IMR-90 (cell line): ENCODE results near the gene ALLC. TPM values are rescaled to one million over a fixed set of nuclear protein-coding genes. Genes with fewer than 3 reads are reported as not detected.

Experiments
- ATAC-seq: fragments of 200-7000 bp; cut with Tn5 transposase; 2 replicates; pipeline ENCODE4 v1.9.1; 2020; ENCODE audit warnings: low read depth, mild to moderate bottlenecking, moderate library complexity
- BruUV-seq: library from RNA; stranded (reverse); fragments of 400-500 nt; replicated peaks from 2 replicates; lab custom pipeline; 2021; lab: Mats Ljungman, UMichigan
- CTCF ChIA-PET: fragments of 300-600 bp; formaldehyde crosslinking; extraction: SDS; loops from one replicate; lab custom pipeline; 2021; ENCODE audit warnings: antibody characterized with exemption; lab: Yijun Ruan, JAX
- POLR2A ChIA-PET: fragments of 300-600 bp; sonication (Branson Sonifier 250); formaldehyde crosslinking; loops from one replicate; lab custom pipeline; 2022; ENCODE audit warnings: antibody characterized with exemption; ENCODE audit not compliant: unreplicated experiment; lab: Charles Lee
- DNase-seq: peaks from one replicate; pipeline ENCODE4 v3.0.0; 2013
- H2AFZ ChIP-seq: replicated peaks from 2 replicates; pipeline ENCODE3; 2013; ENCODE audit warnings: low read length, mild to moderate bottlenecking; ENCODE audit not compliant: poor library complexity
- H2AK5ac ChIP-seq: 2 replicates; pipeline ENCODE4 v1.6.1; 2013; ENCODE audit warnings: low read depth, low read length, inconsistent platforms
- H2AK9ac ChIP-seq: replicated peaks from 2 replicates; pipeline ENCODE3; 2013; ENCODE audit warnings: mild to moderate bottlenecking, low read depth, low read length, moderate library complexity; ENCODE audit not compliant: poor library complexity
- H2BK120ac ChIP-seq: 2 replicates; pipeline ENCODE4 v1.6.1; 2013; ENCODE audit warnings: low read depth, low read length, inconsistent platforms
- H2BK15ac ChIP-seq: 3 replicates; pipeline ENCODE4 v1.6.1; 2013; ENCODE audit warnings: low read depth, low read length, inconsistent platforms
- H2BK20ac ChIP-seq: 2 replicates; pipeline ENCODE4 v1.6.1; 2013; ENCODE audit warnings: low read depth, mild to moderate bottlenecking, inconsistent platforms, low read length, moderate library complexity
- H2BK5ac ChIP-seq: 2 replicates; pipeline ENCODE4 v1.6.1; 2013; ENCODE audit warnings: mild to moderate bottlenecking, low read depth, low read length, inconsistent platforms; ENCODE audit not compliant: poor library complexity, severe bottlenecking
- H3K14ac ChIP-seq: replicated peaks from 2 replicates; pipeline ENCODE4 v1.6.1; 2013; ENCODE audit warnings: low read depth, low read length, inconsistent platforms
- H3K18ac ChIP-seq: 2 replicates; pipeline ENCODE4 v1.6.1; 2013; ENCODE audit warnings: low read depth, low read length, control low read depth
- H3K23ac ChIP-seq: 2 replicates; pipeline ENCODE4 v1.6.1; 2013; ENCODE audit warnings: low read depth, low read length, inconsistent platforms
- H3K27ac ChIP-seq: 2 replicates; pipeline ENCODE4 v1.5.1; 2013; ENCODE audit warnings: mild to moderate bottlenecking, control low read depth, low read length; ENCODE audit not compliant: insufficient read depth
- H3K27me3 ChIP-seq: 2 replicates; pipeline ENCODE4 v1.6.1; 2013; ENCODE audit warnings: low read length; ENCODE audit not compliant: control insufficient read depth, insufficient read depth
- H3K36me3 ChIP-seq: 2 replicates; pipeline ENCODE4 v1.6.1; 2013; ENCODE audit warnings: low read length, mixed read lengths; ENCODE audit not compliant: control insufficient read depth, insufficient read depth
- H3K4ac ChIP-seq: 2 replicates; pipeline ENCODE4 v1.6.1; 2013; ENCODE audit warnings: low read depth, low read length, inconsistent platforms
- H3K4me1 ChIP-seq: 2 replicates; pipeline ENCODE4 v1.6.1; 2013; ENCODE audit warnings: low read length, mixed read lengths; ENCODE audit not compliant: control insufficient read depth, insufficient read depth
- H3K4me2 ChIP-seq: 2 replicates; pipeline ENCODE4 v1.6.1; 2013; ENCODE audit warnings: low read depth, mild to moderate bottlenecking, control low read depth, low read length, moderate library complexity
- H3K4me3 ChIP-seq: 2 replicates; pipeline ENCODE4 v1.5.1; 2013; ENCODE audit warnings: low read depth, mild to moderate bottlenecking, control low read depth, low read length, moderate library complexity; ENCODE audit not compliant: insufficient read depth
- H3K56ac ChIP-seq: 2 replicates; pipeline ENCODE4 v1.6.1; 2013; ENCODE audit warnings: low read length, inconsistent platforms; ENCODE audit not compliant: insufficient read depth; ENCODE audit errors: extremely low read depth
- H3K79me1 ChIP-seq, 2 experiments: 2 replicates each; pipeline ENCODE4 v1.6.1; 2013; ENCODE audit warnings: low read length in 2 of 2, inconsistent platforms in 1 of 2, low read depth in 1 of 2
- H3K9ac ChIP-seq: 2 replicates; pipeline ENCODE4 v1.6.1; 2013; ENCODE audit warnings: low read depth, low read length, control low read depth
- H3K9me1 ChIP-seq: 2 replicates; pipeline ENCODE4 v1.6.1; 2013; ENCODE audit warnings: low read length, inconsistent platforms; ENCODE audit not compliant: insufficient read depth
- H3K9me3 ChIP-seq: 2 replicates; pipeline ENCODE4 v1.6.1; 2013; ENCODE audit warnings: low read length; ENCODE audit not compliant: control insufficient read depth, insufficient read depth
- H4K20me1 ChIP-seq: 2 replicates; pipeline ENCODE4 v1.6.1; 2013; ENCODE audit warnings: low read length, inconsistent platforms; ENCODE audit not compliant: insufficient read depth
- H4K5ac ChIP-seq: 2 replicates; pipeline ENCODE4 v1.6.1; 2013; ENCODE audit warnings: mild to moderate bottlenecking, low read depth, low read length, control low read depth
- H4K8ac ChIP-seq, 2 experiments: 2 replicates each; pipeline ENCODE4 v1.6.1; 2013; ENCODE audit warnings: low read depth in 2 of 2, low read length in 2 of 2, control low read depth in 1 of 2, inconsistent platforms in 1 of 2
- H4K91ac ChIP-seq: 2 replicates; pipeline ENCODE4 v1.6.1; 2013; ENCODE audit warnings: low read depth, low read length, inconsistent platforms; ENCODE audit not compliant: insufficient read depth
- BHLHE40 ChIP-seq: fragments of 150-350 bp; IDR thresholded peaks from 2 replicates; pipeline ENCODE4 v1.6.1; 2016; ENCODE audit warnings: mild to moderate bottlenecking, low read depth, low read length
- CEBPB ChIP-seq: IDR thresholded peaks from 2 replicates; pipeline ENCODE4 v1.6.1; 2012; ENCODE audit warnings: low read depth, low read length, improper control_type of control experiment
- CHD1 ChIP-seq: IDR thresholded peaks from 2 replicates; pipeline ENCODE4 v1.6.1; 2012; ENCODE audit warnings: low read depth, low read length, improper control_type of control experiment
- CTCF ChIP-seq: conservative IDR thresholded peaks from 2 replicates; pipeline ENCODE4 v1.5.1; 2012; ENCODE audit warnings: mild to moderate bottlenecking, low read depth, low read length, improper control_type of control experiment
- ELK1 ChIP-seq: fragments of 150-350 bp; IDR thresholded peaks from 2 replicates; pipeline ENCODE4 v1.6.1; 2016; ENCODE audit warnings: low read depth, mild to moderate bottlenecking, low read length, moderate library complexity, borderline replicate concordance
- FOS ChIP-seq: fragments of 150-350 bp; IDR thresholded peaks from 2 replicates; pipeline ENCODE4 v1.6.1; 2016; ENCODE audit warnings: low read depth, low read length
- MAFK ChIP-seq: IDR thresholded peaks from 2 replicates; pipeline ENCODE4 v1.6.1; 2012; ENCODE audit warnings: low read depth, low read length, improper control_type of control experiment
- MAZ ChIP-seq: IDR thresholded peaks from 2 replicates; pipeline ENCODE4 v1.6.1; 2012; ENCODE audit warnings: low read depth, mild to moderate bottlenecking, low read length, improper control_type of control experiment, moderate library complexity, borderline replicate concordance
- MXI1 ChIP-seq: IDR thresholded peaks from 2 replicates; pipeline ENCODE4 v1.6.1; 2012; ENCODE audit warnings: low read depth, mild to moderate bottlenecking, low read length, moderate library complexity, borderline replicate concordance
- NFE2L2 ChIP-seq: fragments of 150-350 bp; IDR thresholded peaks from 2 replicates; pipeline ENCODE4 v1.6.1; 2016; ENCODE audit warnings: low read depth, mild to moderate bottlenecking, low read length
- POLR2A ChIP-seq: IDR thresholded peaks from 2 replicates; pipeline ENCODE4 v1.6.1; 2012; ENCODE audit warnings: mild to moderate bottlenecking, low read depth, low read length
- RAD21 ChIP-seq: IDR thresholded peaks from 2 replicates; pipeline ENCODE4 v1.6.1; 2012; ENCODE audit warnings: low read length, improper control_type of control experiment
- RCOR1 ChIP-seq: IDR thresholded peaks from 2 replicates; pipeline ENCODE4 v1.6.1; 2012; ENCODE audit warnings: mild to moderate bottlenecking, low read length, improper control_type of control experiment; ENCODE audit not compliant: insufficient replicate concordance
- RFX5 ChIP-seq: IDR thresholded peaks from 2 replicates; pipeline ENCODE4 v1.8.0; 2012; ENCODE audit warnings: low read depth, mild to moderate bottlenecking, low read length, moderate library complexity
- SMC3 ChIP-seq: fragments of 150-350 bp; IDR thresholded peaks from 2 replicates; pipeline ENCODE4 v1.6.1; 2016; ENCODE audit warnings: low read depth, mild to moderate bottlenecking, antibody characterized with exemption, low read length, moderate library complexity
- USF2 ChIP-seq: fragments of 150-350 bp; IDR thresholded peaks from 2 replicates; pipeline ENCODE4 v1.6.1; 2017; ENCODE audit warnings: mild to moderate bottlenecking, antibody characterized with exemption, low read length, low read depth
- WGBS, 2 experiments: methylation state at CpG; one replicate each; pipeline versions ENCODE4 v1.1.5 to v1.1.7; 2013; ENCODE audit warnings: missing lambda C conversion rate in 2 of 2; ENCODE audit not compliant: insufficient read length in 1 of 2; ENCODE audit errors: extremely low coverage in 2 of 2; 5-methylcytosine and 5-hydroxymethylcytosine counted together
- dilution Hi-C: fragments of 300-500 bp; cut with HindIII; formaldehyde crosslinking; loops from one replicate; pipeline ENCODE4 v1.14.3; 2018; ENCODE audit warnings: low sequenced_read_pairs; ENCODE audit not compliant: unreplicated experiment
- in situ Hi-C: fragments of 300-500 bp; cut with MboI; formaldehyde crosslinking; loops from 3 replicates; pipeline ENCODE4 v1.14.3; 2019; ENCODE audit warnings: low sequenced_read_pairs, inconsistent platforms, mixed read lengths
- intact Hi-C: fragments of 100-400 bp; cut with micrococcal nuclease; formaldehyde crosslinking; loops from 2 replicates; pipeline ENCODE4 v1.10.0; 2022
- polyA plus RNA-seq, 3 experiments: library from polyadenylated mRNA; depleted of rRNA; stranded (reverse); fragments of >200 nt; gene quantifications; 2 replicates each; pipeline ENCODE4 v1.2.3, GENCODE V29; 2012; ENCODE audit warnings: low replicate concordance in 1 of 3
- total RNA-seq: library from RNA; depleted of rRNA; stranded (reverse); fragments of >200 nt; gene quantifications from 2 replicates; pipeline ENCODE4 v1.2.3, GENCODE V29; 2012

ALLC gene
- total and polyA plus RNA-seq, 2 of the 4 experiments (the other 2 are of a cell fraction): not detected

GRCh38 chr2:3729055-3729448 lies 71.1 kb downstream of the ALLC start:
- 100% methylated on average over 4 of the region's 8 CpGs; no CpG with 5 or more reads in 1 of the 2 experiments for WGBS, 2 experiments
- no peaks in the 10 kb centered on the region for H3K9me1 ChIP-seq
- no peak overlapping the region for H3K4me2 ChIP-seq
- H3K27me3 ChIP-seq: peaks cover 13% of the 10 kb centered on the region
- H4K5ac ChIP-seq: no peak overlapping the region
- H3K36me3 ChIP-seq: no peaks in the 10 kb centered on the region
- dilution Hi-C loops: no loop called here
- H3K4ac ChIP-seq: no peak overlapping the region
- in situ Hi-C loops: no loop called here
- no peak overlapping the region for H4K8ac ChIP-seq
- H3K14ac ChIP-seq: no peak overlapping the region
- no peak overlapping the region for H2AFZ ChIP-seq
- H2BK15ac ChIP-seq: no peak overlapping the region
- no peak overlapping the region for H2AK9ac ChIP-seq
- ChIA-PET CTCF (interaction anchor here (0.7 to 4.9 kb wide), 11 partner anchors 9 to 98 kb away, joined by 3 to 41 read pairs (median 6); no protein-coding TSS in a partner anchor), POLR2A (no interaction called here)
- H3K56ac ChIP-seq: no peak overlapping the region
- ATAC-seq: no peak
- no peaks in the 10 kb centered on the region for H3K9me3 ChIP-seq
- no peak overlapping the region for H2AK5ac ChIP-seq
- H3K9ac ChIP-seq: no peak overlapping the region
- H3K4me3 ChIP-seq: no peak overlapping the region
- no peak for DNase-seq
- H3K18ac ChIP-seq: no peak overlapping the region
- intact Hi-C loops: loop anchor here (2.0 kb wide), 1 partner anchor 52 kb away; no protein-coding TSS in a partner anchor
- H3K79me1 ChIP-seq: no peaks in the 10 kb centered on the region
- no peaks in the 10 kb centered on the region for H3K4me1 ChIP-seq
- no peak overlapping the region for H3K23ac ChIP-seq
- no peak overlapping the region for H4K91ac ChIP-seq
- no peak overlapping the region for H2BK5ac ChIP-seq
- TF ChIP-seq RCOR1 (no peak), RFX5 (no peak), MAZ (no peak), CTCF (no peak), USF2 (no peak), RAD21 (no peak), MXI1 (no peak), MAFK (no peak), BHLHE40 (no peak), CHD1 (no peak), FOS (no peak), NFE2L2 (no peak), CEBPB (no peak), ELK1 (no peak), POLR2A (no peak), SMC3 (no peak)
- H3K27ac ChIP-seq: no peak overlapping the region
- no peaks in the 10 kb centered on the region for H4K20me1 ChIP-seq
- no peak overlapping the region for H2BK120ac ChIP-seq
- H2BK20ac ChIP-seq: no peak overlapping the region
- no TSS peak for BruUV-seq
